ENCODE measurements around the gene ILRUN.
A peak's percentile ranks its signal among the peaks of the same experiment; 100 is the strongest.
"Not testable (repeated sequence)": the region's sequence is repeated elsewhere in the genome, so short reads cannot be mapped to it uniquely, and the experiment has no call there.

The ILRUN gene

GRCh38 chr6:34696739-34697543, at the start of gene ILRUN:
Gene ILRUN (minus strand): TSS chr6:34696767. CDS start chr6:34696603, 164 bp downstream.
- peak; percentile 95 for DNase-seq

DNA sequence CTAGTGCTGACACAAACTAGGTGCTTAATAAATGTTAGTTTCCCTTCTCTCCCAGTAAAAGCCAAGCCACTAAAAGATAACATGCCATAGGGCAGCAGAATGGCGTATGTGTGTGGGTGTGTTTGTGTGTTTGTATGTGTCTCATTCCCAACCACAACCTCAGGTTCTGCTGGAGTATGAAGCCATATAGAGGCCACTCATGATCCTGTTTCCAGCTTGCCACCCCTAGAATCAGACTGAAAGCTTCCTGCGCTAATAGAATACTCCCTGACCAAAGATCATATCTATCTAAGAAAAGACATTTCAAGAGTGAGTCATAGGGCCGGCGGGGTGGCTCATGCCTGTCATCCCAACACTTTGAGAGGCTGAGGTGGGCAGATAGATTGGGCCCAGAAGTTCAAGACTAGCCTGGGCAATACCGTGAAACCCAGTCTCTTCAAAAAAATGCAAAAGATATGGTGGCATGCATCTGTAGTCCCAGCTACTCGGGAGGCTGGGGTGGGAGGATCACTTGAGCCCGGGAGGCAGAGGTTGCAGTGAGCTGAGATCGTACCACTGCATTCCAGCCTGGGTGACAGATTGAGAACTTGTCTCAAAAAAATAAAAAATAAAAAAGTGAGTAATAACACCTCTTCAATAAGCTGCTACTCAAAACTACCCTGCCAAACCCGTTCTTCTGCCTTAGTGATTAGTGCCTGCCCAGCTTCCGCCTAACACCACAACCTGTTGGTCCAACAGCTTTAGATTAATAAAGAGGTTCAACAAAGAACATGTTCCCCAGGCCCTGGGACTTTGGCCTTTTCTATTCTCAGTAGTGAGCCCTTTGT, 48.9 kb upstream of the ILRUN start:
- DNase-seq, result no peak

DNA sequence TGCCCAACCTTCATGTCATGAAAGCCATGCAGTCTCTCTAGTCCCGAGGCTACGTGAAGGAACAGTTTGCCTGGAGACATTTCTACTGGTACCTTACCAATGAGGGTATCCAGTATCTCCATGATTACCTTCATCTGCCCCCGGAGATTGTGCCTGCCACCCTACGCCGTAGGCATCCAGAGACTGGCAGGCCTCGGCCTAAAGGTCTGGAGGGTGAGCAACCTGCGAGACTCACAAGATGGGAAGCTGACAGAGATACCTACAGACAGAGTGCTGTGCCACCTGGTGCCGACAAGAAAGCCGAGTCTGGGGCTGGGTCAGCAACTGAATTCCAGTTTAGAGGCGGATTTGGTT, 47.7 kb upstream of the ILRUN start:
- not testable (repeated sequence) for DNase-seq

DNA sequence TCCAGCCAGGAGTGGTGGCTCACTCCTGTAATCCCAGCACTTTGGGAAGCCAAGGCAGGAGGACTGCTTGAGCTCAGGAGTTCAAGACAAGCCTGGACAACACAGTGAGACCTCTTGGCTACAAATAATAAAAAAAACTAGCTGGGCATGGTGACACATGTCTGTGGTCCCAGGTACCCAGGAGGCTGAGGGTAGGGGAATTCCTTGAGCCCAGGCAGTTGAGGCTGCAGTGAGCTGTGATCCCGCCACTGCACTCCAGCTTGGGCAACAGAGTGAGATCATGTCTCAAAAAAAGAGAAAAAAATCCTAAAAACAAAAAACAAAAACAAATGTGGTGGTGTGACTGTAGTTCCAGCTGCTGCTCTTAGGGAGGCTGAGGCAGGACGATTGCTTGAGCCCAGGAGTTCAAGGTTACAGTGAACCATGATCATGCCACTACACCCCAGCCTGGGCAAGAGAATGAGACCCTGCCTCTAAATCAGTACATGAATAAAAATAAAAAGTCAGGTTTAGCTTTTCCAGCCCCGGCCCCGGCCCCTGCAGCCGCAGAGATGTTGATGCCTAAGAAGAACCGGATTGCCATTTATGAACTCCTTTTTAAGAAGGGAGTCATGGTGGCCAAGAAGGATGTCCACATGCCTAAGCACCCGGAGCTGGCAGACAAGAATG, 47.2 kb upstream of the ILRUN start:
- DNase-seq, result no peak

- no peak for DNase-seq
These were observed 45.5 kb upstream of the ILRUN start for GRCh38 chr6:34742094-34742493.

GRCh38 chr6:34736823-34737222, 40.3 kb upstream of the ILRUN start:
- no peak for DNase-seq

GRCh38 chr6:34731393-34732060, 35.0 kb upstream of the ILRUN start:
- no peak for DNase-seq

GRCh38 chr6:34729631-34730470, 33.3 kb upstream of the ILRUN start:
- no peak for DNase-seq

GRCh38 chr6:34726055-34726454, 29.5 kb upstream of the ILRUN start:
- DNase-seq, result no peak

DNA sequence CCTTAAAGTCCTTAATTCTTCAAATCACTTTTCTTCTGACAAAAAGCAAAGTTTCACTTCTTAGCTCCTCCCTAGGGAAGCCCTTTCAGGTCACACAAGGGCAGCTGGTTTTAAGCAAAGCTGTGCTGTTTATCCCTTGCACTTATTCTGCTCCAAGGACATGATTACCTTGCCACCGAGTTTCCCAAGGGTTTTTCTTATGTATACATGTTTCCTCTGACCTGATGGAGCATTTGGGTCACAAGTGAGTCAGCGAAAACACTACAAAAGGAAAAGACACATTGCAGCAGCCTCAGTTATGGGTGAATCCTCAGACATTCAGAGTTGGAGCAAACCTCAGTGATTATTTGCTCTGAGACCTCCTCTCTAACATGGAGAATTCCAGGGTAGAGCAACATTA, 26.6 kb upstream of the ILRUN start:
- DNase-seq, result peak; percentile 4

- DNase-seq, result no peak
These were observed 25.9 kb upstream of the ILRUN start for GRCh38 chr6:34722451-34722850.

DNA sequence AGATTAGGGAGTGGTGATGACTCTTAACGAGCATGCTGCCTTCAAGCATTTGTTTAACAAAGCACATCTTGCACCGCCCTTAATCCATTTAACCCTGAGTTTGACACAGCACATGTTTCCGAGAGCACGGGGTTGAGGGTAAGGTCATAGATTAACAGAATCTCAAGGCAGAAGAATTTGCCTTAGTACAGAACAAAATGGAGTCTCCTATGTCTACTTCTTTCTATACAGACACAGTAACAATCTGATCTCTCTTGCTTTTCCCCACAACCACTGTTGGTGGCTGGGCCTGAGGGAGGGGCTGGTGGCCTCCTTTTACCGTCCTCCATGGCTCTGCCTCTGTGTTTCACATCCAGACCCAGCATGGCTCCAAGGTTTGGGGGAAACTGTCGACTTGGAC, 23.6 kb upstream of the ILRUN start:
- not testable (repeated sequence) for DNase-seq

DNA sequence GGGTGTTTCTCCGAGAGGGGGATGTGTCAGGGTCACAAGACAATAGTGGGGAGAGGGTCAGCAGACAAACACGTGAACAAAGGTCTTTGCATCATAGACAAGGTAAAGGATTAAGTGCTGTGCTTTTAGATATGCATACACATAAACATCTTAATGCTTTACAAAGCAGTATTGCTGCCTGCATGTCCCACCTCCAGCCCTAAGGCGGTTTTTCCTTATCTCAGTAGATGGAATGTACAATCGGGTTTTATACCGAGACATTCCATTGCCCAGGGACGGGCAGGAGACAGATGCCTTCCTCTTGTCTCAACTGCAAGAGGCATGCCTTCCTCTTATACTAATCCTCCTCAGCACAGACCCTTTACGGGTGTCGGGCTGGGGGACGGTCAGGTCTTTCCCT, 23.1 kb upstream of the ILRUN start:
- DNase-seq, result not testable (repeated sequence)

DNA sequence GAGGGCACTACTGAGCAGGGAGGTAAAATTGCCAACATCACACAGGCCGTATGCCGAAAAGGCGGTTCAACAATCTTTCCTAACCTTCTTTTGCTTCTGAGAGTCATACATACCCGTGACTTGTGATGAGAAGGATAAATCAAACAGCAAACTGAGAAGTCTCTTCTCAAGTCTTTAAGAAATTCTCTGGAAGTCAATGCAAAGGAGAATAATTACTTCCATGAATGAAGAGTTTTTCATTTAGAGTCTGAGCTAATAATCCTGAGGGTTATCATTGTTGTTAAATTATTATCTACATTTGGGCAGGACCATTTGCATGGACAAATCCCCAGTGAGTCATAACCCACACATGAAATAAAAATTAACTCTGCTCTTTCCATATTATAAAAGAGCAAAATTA, 22.4 kb upstream of the ILRUN start:
- DNase-seq, result no peak

GRCh38 chr6:34717466-34717865, 20.9 kb upstream of the ILRUN start:
- no peak for DNase-seq

DNA sequence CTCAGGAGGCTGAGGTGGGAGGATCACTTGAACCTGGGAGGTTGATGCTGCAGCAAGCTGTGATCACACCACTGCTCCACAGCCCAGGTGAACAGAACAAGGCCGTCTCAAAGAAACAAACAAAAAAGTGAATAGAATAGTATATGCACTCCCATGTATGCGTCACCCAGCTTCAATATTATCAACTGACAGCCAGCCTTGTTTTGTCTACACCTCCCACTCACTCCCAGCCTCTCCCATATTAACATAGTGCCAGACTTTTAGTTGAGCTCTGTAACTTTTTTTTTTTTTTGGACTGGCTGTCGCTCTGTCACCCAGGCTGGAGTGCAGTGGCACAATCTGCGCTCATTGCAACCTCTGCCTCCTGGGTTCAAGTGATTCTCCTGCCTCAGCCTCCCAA, 18.1 kb upstream of the ILRUN start:
- DNase-seq, result no peak

- not testable (repeated sequence) for DNase-seq
These were observed 16.3 kb upstream of the ILRUN start for GRCh38 chr6:34712881-34713280.

- peak; percentile 14 for DNase-seq
These were observed 12.8 kb upstream of the ILRUN start for GRCh38 chr6:34709386-34709785.

DNA sequence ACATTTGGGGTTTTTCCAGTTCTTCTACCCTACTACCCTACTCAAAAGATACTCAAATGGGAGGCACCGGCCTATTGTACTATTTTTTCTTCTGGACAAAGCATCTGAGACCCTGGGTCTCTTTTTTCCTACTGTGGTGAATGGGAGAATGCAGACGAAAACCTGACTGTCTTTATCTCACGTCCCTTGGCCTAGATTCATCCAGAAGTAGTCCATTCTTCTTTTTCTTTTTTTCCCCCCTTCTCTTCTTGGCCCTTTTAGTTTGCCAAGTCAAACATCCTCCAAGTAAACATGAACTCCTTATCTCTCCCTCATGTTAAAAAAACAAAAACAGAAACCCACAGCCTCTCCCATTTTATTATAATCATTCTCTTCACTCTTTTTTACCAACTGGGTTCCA, 8.7 kb upstream of the ILRUN start:
- no peak for DNase-seq

- DNase-seq, result no peak
These were observed 4.6 kb upstream of the ILRUN start for GRCh38 chr6:34701199-34701598.

GRCh38 chr6:34697904-34698559, 1.5 kb upstream of the ILRUN start:
- DNase-seq, result no peak

- DNase-seq, result no peak
These were observed 923 bp upstream of the ILRUN start for GRCh38 chr6:34697544-34697836.

Data from fibroblast of upper back skin (primary cell).